GM12878 (cell line): ENCODE measurements around the gene NKD2. TPM values are rescaled to one million over a fixed set of nuclear protein-coding genes. Genes with fewer than 3 reads are reported as not detected.

Experiments used
- ATAC-seq: fragments of 200-7000 bp; cut with Tn5 transposase; 3 replicates; pipeline ENCODE4 v1.9.1; 2020; ENCODE audit warnings: mild to moderate bottlenecking, moderate library complexity
- BruUV-seq: library from RNA; stranded (reverse); fragments of 400-500 nt; replicated peaks from 2 replicates; lab custom pipeline; 2021; lab: Mats Ljungman, UMichigan
- CTCF ChIA-PET: fragments of 300-600 bp; sonication (Branson Sonifier 250); formaldehyde crosslinking; extraction: SDS; loops from one replicate; lab custom pipeline; 2021; ENCODE audit warnings: inconsistent platforms; lab: Yijun Ruan, JAX
- POLR2A ChIA-PET: fragments of 350-600 bp; formaldehyde crosslinking; extraction: SDS; loops from one replicate; lab custom pipeline; 2021; ENCODE audit warnings: inconsistent platforms; lab: Charles Lee
- RAD21 ChIA-PET: fragments of 300-600 bp; sonication (Branson Sonifier 250); formaldehyde crosslinking; loops from one replicate; lab custom pipeline; 2023; ENCODE audit warnings: antibody characterized with exemption; ENCODE audit not compliant: unreplicated experiment; lab: Charles Lee
- SMC1A ChIA-PET: fragments of 300-600 bp; sonication (Branson Sonifier 250); formaldehyde crosslinking; loops from one replicate; lab custom pipeline; 2023; ENCODE audit not compliant: unreplicated experiment, uncharacterized antibody; lab: Charles Lee
- DNase-seq: peaks from one replicate; pipeline ENCODE4 v3.0.0-alpha.2; 2011; ENCODE audit warnings: low read depth, low spot score
- FAIRE-seq: peaks from 3 replicates; lab custom pipeline; 2011; peaks lifted over from hg19 to GRCh38; lab: Jason Lieb, UNC
- H2AFZ ChIP-seq: 2 replicates; pipeline ENCODE4 v1.6.0; 2011; ENCODE audit warnings: low read depth, low read length, control low read depth; ENCODE audit not compliant: control insufficient read depth
- H3K27ac ChIP-seq: 2 replicates; pipeline ENCODE4 v1.5.1; 2011; ENCODE audit warnings: control low read depth; ENCODE audit not compliant: control insufficient read depth, insufficient read depth
- H3K27me3 ChIP-seq, 2 experiments: replicated peaks in 1 of 2; 2 replicates each; pipeline versions ENCODE4 v1.6.0 to v1.6.1; 2011; ENCODE audit warnings: low read length in 1 of 2; ENCODE audit not compliant: control insufficient read depth in 2 of 2, insufficient read depth in 2 of 2
- H3K36me3 ChIP-seq, 2 experiments: 2 replicates each; pipeline ENCODE4 v1.5.1; 2011; ENCODE audit warnings: low read length in 1 of 2; ENCODE audit not compliant: control insufficient read depth in 2 of 2, insufficient read depth in 2 of 2
- H3K4me1 ChIP-seq: 2 replicates; pipeline ENCODE4 v1.6.1; 2011; ENCODE audit warnings: mild to moderate bottlenecking, low read length, moderate library complexity, mixed read lengths; ENCODE audit not compliant: control insufficient read depth, insufficient read depth
- H3K4me2 ChIP-seq: 2 replicates; pipeline ENCODE4 v1.6.0; 2011; ENCODE audit warnings: control low read depth; ENCODE audit not compliant: control insufficient read depth, insufficient read depth
- H3K4me3 ChIP-seq: fragments of 200-600 bp; sonication (generic); 2 replicates; pipeline ENCODE4 v1.5.1; 2016
- H3K79me2 ChIP-seq: 2 replicates; pipeline ENCODE4 v1.6.0; 2011; ENCODE audit warnings: low read length; ENCODE audit not compliant: control insufficient read depth, insufficient read depth
- H3K9ac ChIP-seq: 2 replicates; pipeline ENCODE4 v1.8.0; 2011; ENCODE audit warnings: low read length, control low read depth, mixed read lengths; ENCODE audit not compliant: control insufficient read depth, insufficient read depth
- H3K9me3 ChIP-seq: replicated peaks from 3 replicates; pipeline ENCODE4 v1.5.1; 2011; ENCODE audit warnings: mild to moderate bottlenecking, low read length; ENCODE audit not compliant: control insufficient read depth, insufficient read depth
- H4K20me1 ChIP-seq: 2 replicates; pipeline ENCODE4 v1.6.0; 2011; ENCODE audit not compliant: control insufficient read depth, insufficient read depth
- BMI1 ChIP-seq: fragments of 450-650 bp; IDR thresholded peaks from 2 replicates; pipeline ENCODE4 v1.6.1; 2016; ENCODE audit warnings: mild to moderate bottlenecking, moderate library complexity, borderline replicate concordance
- NR2C1 ChIP-seq: fragments of 450-650 bp; IDR thresholded peaks from 2 replicates; pipeline ENCODE4 v1.6.1; 2017; ENCODE audit warnings: antibody characterized with exemption, mild to moderate bottlenecking, moderate library complexity
- PBX3 ChIP-seq: IDR thresholded peaks from 2 replicates; pipeline ENCODE4 v1.6.1; 2011; ENCODE audit warnings: mild to moderate bottlenecking, low read depth, low read length, moderate library complexity; ENCODE audit not compliant: insufficient replicate concordance
- RB1 ChIP-seq: fragments of 450-650 bp; formaldehyde crosslinking; IDR thresholded peaks from 2 replicates; pipeline ENCODE4 v1.6.1; 2017; ENCODE audit warnings: mild to moderate bottlenecking, borderline replicate concordance
- SUZ12 ChIP-seq: fragments of 200-600 bp; sonication (generic); IDR thresholded peaks from one replicate; pipeline ENCODE4 v1.6.1; 2018; ENCODE audit warnings: antibody characterized with exemption, mild to moderate bottlenecking; ENCODE audit not compliant: unreplicated experiment
- TBL1XR1 ChIP-seq: IDR thresholded peaks from 2 replicates; pipeline ENCODE4 v1.6.1; 2012; ENCODE audit warnings: low read depth, low read length, improper control_type of control experiment
- ZNF217 ChIP-seq: fragments of 450-650 bp; IDR thresholded peaks from 2 replicates; pipeline ENCODE4 v1.6.1; 2017; ENCODE audit warnings: antibody characterized with exemption, mild to moderate bottlenecking
- WGBS: methylation state at CpG from one replicate; pipeline ENCODE4 v1.1.6; 2016; ENCODE audit warnings: low lambda C conversion rate; ENCODE audit not compliant: insufficient replicate concordance, insufficient coverage; ENCODE audit errors: missing lambda C conversion rate; 5-methylcytosine and 5-hydroxymethylcytosine counted together
- in situ Hi-C: fragments of 300-500 bp; cut with MboI; formaldehyde crosslinking; loops from 9 replicates; pipeline ENCODE4 v1.14.3; 2018; ENCODE audit warnings: mixed read lengths
- intact Hi-C: fragments of 100-400 bp; cut with micrococcal nuclease; formaldehyde crosslinking; loops from one replicate; pipeline ENCODE4 v1.14.2; 2022; ENCODE audit not compliant: unreplicated experiment
- polyA plus RNA-seq, 11 experiments: library from polyadenylated mRNA; depleted of rRNA in 4 of 11; unstranded in 6 of 11; stranded (reverse) in 5 of 11; fragments of >200 nt; fragmentation: Nextera tagmentation in 4 of 11; fragmentation: Illumina TruSeq in 1 of 11; extraction: Ambion mirVana in 4 of 11; extraction: Trizol in 1 of 11; gene quantifications; 1 replicate in 1 of 11; 2 replicates in 10 of 11; pipeline versions ENCODE4 v1.2.1 to v1.2.3, GENCODE V29; 2011 to 2016; ENCODE audit warnings: inconsistent platforms in 2 of 11, missing spikeins in 2 of 11, low read depth in 1 of 11
- total RNA-seq, 4 experiments: library from RNA; depleted of rRNA in 3 of 4; stranded (reverse); fragments of >200 nt in 3 of 4; fragmentation: Illumina TruSeq in 1 of 4; extraction: Trizol in 1 of 4; gene quantifications; 2 replicates each; pipeline versions ENCODE4 v1.2.1 to v1.2.3, GENCODE V29; 2013 to 2021
- TF ChIP-seq, protein P1 (sequence below): fragments of 450-650 bp; IDR thresholded peaks from 2 replicates; pipeline ENCODE4 v1.6.1; 2016; ENCODE audit warnings: mild to moderate bottlenecking
- TF ChIP-seq, protein P2 (sequence below): fragments of 450-650 bp; IDR thresholded peaks from 2 replicates; pipeline ENCODE4 v1.6.1; 2017; ENCODE audit warnings: mild to moderate bottlenecking

Gene NKD2
- total and polyA plus RNA-seq, 10 of the 15 experiments (the other 5 are each of a cell fraction or from before 2014, with no cell fraction given), result 0.20 to 0.83 (median 0.26) TPM; not detected in 7

DNA sequence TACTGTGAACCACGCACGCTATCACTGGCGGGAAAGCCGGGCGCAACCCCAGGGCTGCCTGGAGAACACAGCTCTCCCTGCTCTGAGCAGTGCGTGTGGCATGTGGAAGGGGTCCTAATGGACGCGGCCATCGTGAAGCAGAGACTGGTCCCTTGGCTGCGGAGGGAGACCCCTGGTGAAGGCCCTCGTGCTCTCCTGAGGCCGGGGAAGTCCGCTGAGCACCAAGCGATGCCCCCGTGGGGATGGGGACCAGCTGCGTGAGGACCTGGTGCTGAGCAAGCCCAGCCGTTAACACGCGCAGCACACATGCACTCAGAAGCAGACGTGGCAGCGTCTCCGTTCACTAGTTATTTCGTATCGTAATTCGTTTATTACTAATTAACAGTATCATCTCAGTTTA lies 78.8 kb downstream of the NKD2 start:
- Histone ChIP-seq H3K4me3 (no peak overlapping the region), H3K4me2 (no peak overlapping the region), H3K27ac (no peak overlapping the region), H3K9ac (no peak overlapping the region), H2AFZ (no peak overlapping the region), H3K4me1 (no peaks in the 10 kb centered on the region), H3K36me3 (no peaks in the 10 kb centered on the region; a peak in 2 of 4 replicates), H3K27me3 (no peaks in the 10 kb centered on the region), H3K9me3 (peaks cover 3% of the 10 kb centered on the region; the same call in 2 of the 3 replicates), H3K79me2 (no peaks in the 10 kb centered on the region), H4K20me1 (no peaks in the 10 kb centered on the region)
- 93% methylated on average over 25 of the region's 25 CpGs for WGBS
- CTCF ChIA-PET, result no interaction called here
- RAD21 ChIA-PET, result no interaction called here
- intact Hi-C loops, result no loop called here
- POLR2A ChIA-PET, result no interaction called here
- SMC1A ChIA-PET, result no interaction called here
- TF ChIP-seq TBL1XR1, result no peak
- TF ChIP-seq NR2C1, result no peak
- no peak for DNase-seq
- no peak for FAIRE-seq
- no peak for ATAC-seq
- in situ Hi-C loops, result no loop called here
- no TSS peak for BruUV-seq

DNA sequence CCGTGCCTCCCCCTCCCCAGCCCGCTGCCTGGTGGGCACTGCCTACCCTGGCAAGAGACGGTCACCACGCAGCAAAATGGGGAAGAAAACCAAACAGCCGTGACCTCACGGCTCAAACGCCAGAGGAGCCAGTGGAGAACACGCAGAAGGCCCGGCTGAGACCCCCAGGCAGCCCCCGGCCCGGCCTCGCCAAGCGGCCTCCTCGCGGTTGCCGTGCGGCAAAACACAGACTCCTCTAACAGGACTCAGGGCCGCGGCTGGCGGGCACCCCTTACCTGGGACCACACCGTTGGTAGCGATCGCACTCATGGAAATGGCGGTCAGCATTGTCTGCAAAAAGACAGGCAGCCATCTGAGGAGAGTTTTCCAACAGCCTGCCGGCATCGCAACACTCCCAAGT lies 79.4 kb downstream of the NKD2 start:
- H3K36me3 ChIP-seq, result no peaks in the 10 kb centered on the region; a peak in 2 of 4 replicates
- intact Hi-C loops (no loop called here), in situ Hi-C loops (no loop called here)
- RAD21 ChIA-PET, result no interaction called here
- H3K4me2 ChIP-seq, result no peak overlapping the region
- CTCF ChIA-PET, result no interaction called here
- H3K4me3 ChIP-seq, result no peak overlapping the region
- H3K79me2 ChIP-seq, result no peaks in the 10 kb centered on the region
- TF ChIP-seq ZNF217 (no peak), RB1 (no peak), BMI1 (no peak), PBX3 (no peak), SUZ12 (no peak)
- TF ChIP-seq, protein P1, sequence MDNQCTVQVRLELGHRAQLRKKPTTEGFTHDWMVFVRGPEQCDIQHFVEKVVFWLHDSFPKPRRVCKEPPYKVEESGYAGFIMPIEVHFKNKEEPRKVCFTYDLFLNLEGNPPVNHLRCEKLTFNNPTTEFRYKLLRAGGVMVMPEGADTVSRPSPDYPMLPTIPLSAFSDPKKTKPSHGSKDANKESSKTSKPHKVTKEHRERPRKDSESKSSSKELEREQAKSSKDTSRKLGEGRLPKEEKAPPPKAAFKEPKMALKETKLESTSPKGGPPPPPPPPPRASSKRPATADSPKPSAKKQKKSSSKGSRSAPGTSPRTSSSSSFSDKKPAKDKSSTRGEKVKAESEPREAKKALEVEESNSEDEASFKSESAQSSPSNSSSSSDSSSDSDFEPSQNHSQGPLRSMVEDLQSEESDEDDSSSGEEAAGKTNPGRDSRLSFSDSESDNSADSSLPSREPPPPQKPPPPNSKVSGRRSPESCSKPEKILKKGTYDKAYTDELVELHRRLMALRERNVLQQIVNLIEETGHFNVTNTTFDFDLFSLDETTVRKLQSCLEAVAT, result no peak
- TF ChIP-seq, protein P2, sequence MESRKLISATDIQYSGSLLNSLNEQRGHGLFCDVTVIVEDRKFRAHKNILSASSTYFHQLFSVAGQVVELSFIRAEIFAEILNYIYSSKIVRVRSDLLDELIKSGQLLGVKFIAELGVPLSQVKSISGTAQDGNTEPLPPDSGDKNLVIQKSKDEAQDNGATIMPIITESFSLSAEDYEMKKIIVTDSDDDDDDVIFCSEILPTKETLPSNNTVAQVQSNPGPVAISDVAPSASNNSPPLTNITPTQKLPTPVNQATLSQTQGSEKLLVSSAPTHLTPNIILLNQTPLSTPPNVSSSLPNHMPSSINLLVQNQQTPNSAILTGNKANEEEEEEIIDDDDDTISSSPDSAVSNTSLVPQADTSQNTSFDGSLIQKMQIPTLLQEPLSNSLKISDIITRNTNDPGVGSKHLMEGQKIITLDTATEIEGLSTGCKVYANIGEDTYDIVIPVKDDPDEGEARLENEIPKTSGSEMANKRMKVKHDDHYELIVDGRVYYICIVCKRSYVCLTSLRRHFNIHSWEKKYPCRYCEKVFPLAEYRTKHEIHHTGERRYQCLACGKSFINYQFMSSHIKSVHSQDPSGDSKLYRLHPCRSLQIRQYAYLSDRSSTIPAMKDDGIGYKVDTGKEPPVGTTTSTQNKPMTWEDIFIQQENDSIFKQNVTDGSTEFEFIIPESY, result no peak
- TF ChIP-seq, all 136 proteins: peak for 0
- 86% methylated on average over 26 of the region's 26 CpGs for WGBS
- DNase-seq (no peak), FAIRE-seq (no peak), ATAC-seq (no peak)
- H2AFZ ChIP-seq, result no peak overlapping the region
- SMC1A ChIA-PET, result no interaction called here
- H3K4me1 ChIP-seq, result no peaks in the 10 kb centered on the region
- H3K27me3 ChIP-seq, result no peaks in the 10 kb centered on the region
- no peak overlapping the region for H3K27ac ChIP-seq
- peaks cover 3% of the 10 kb centered on the region; the same call in 2 of the 3 replicates for H3K9me3 ChIP-seq
- H4K20me1 ChIP-seq, result no peaks in the 10 kb centered on the region
- no TSS peak for BruUV-seq
- H3K9ac ChIP-seq, result no peak overlapping the region
- POLR2A ChIA-PET, result no interaction called here
